Stimulated activated CD8-positive, alpha-beta memory T cell treated with anti-CD3 and anti-CD28 coated beads, Interleukin-15, amount 100 ng/mL, for 1 hour (primary cell): ENCODE results near the gene ZGLP1.
"Not testable (repeated sequence)": the region's sequence is repeated elsewhere in the genome, so short reads cannot be mapped to it uniquely, and the experiment has no call there.

ENCODE experiments used
- DNase-seq: peaks from one replicate; pipeline ENCODE4 v3.0.0-alpha.2; 2020; ENCODE audit warnings: low read depth

ZGLP1 gene

GRCh38 chr19:10293637-10294367, 15.8 kb downstream of the ZGLP1 start:
- DNase-seq, result no peak

DNA sequence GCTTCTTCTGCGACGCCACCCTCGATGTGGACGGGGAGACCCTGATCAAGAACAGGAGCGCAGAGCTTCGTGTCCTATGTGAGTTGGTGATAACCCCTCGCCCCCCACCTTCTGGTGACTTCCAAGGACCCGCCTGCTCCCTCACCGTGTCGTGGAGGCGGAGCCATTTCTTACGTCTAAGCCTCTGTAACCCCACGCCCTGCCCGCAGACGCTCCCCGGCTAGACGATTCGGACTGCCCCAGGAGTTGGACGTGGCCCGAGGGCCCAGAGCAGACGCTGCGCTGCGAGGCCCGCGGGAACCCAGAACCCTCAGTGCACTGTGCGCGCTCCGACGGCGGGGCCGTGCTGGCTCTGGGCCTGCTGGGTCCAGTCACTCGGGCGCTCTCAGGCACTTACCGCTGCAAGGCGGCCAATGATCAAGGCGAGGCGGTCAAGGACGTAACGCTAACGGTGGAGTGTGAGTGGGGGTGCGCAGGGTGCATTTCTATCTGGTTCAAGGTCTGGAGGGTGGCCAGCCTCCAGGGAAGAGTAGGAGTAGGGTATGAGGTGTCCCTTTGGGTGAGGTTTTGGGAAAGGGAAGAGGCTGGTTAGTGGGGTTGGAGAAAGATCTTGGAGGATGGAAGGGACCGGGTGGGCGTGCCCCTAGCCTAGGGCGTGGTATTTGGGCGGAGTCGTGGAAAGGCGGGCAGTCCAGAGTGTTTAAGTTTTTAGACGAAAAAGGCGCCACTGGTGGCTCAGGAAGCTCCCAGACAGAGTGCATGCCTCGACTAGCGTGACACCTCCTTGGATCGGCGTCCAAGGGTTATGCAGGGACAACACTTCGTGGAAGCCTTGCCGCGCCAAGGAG, 16.6 kb downstream of the ZGLP1 start:
- DNase-seq, result no peak

- peak; percentile 54 for DNase-seq
These were observed 17.3 kb downstream of the ZGLP1 start for GRCh38 chr19:10292206-10292788.

GRCh38 chr19:10291554-10292205, 17.9 kb downstream of the ZGLP1 start:
- no peak for DNase-seq

- DNase-seq, result no peak
These were observed 18.6 kb downstream of the ZGLP1 start for GRCh38 chr19:10290876-10291553.

DNA sequence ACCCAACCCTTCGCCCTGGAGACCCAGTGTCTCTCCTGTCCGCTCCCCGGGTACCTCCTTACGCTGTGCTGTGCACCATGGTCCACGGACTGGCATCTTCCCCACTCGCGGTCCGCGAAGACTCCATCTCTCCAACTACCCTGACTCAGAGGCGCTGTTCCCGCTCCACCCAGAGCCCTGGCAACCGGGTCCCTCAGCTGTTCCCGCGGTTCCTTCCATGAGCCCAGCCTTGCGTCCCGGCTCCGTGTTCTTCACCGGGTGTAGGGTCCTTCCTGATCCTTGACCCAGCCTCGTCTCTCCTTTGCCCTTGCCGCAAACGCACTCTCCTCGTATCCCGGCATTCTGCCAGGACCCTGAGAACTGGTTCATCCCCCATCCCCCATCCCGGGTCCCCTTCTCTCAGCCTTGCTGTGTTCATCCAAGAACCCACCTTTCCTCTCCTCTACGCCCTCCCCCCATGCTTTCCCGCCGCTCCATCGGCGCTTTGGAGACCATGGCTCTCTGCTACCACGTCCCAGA, 19.2 kb downstream of the ZGLP1 start:
- no peak for DNase-seq

- DNase-seq, result no peak
These were observed 19.7 kb downstream of the ZGLP1 start, which contains the start of gene ICAM5 for GRCh38 chr19:10289836-10290356. TSS of gene ICAM5 (plus strand) at chr19:10289952. CDS start at chr19:10290044, 92 bp downstream.

DNA sequence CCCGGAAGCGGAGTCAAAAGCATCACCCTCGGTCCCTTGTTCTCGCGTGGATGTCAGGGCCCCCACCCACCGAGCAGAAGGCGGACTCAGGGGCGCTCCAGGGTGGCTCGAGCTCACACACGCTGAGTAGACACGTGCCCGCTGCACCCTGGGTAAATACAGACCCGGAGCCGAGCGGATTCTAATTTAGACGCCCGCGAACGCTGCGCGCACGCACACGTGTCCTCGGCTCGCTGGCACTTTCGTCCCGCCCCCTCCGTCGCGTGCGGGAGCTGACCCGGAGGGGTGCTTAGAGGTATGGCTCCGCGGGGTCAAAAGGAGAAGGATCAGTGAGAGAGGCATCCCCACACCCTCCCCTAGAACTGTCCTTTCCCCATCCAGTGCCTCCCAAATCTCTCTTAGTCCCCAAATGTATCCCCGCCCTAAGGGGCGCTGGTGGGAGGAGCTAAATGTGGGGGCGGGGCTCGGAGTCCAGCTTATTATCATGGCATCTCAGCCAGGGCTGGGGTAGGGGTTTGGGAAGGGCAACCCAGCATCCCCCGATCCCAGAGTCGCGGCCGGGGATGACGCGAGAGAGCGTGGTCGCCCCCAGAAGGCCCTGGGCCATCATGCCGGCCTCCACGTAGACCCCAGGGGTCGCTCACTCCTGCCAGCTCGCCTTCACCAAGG, 20.3 kb downstream of the ZGLP1 start:
- DNase-seq, result no peak

- DNase-seq, result no peak
These were observed 20.9 kb downstream of the ZGLP1 start for GRCh38 chr19:10288662-10289166.

DNA sequence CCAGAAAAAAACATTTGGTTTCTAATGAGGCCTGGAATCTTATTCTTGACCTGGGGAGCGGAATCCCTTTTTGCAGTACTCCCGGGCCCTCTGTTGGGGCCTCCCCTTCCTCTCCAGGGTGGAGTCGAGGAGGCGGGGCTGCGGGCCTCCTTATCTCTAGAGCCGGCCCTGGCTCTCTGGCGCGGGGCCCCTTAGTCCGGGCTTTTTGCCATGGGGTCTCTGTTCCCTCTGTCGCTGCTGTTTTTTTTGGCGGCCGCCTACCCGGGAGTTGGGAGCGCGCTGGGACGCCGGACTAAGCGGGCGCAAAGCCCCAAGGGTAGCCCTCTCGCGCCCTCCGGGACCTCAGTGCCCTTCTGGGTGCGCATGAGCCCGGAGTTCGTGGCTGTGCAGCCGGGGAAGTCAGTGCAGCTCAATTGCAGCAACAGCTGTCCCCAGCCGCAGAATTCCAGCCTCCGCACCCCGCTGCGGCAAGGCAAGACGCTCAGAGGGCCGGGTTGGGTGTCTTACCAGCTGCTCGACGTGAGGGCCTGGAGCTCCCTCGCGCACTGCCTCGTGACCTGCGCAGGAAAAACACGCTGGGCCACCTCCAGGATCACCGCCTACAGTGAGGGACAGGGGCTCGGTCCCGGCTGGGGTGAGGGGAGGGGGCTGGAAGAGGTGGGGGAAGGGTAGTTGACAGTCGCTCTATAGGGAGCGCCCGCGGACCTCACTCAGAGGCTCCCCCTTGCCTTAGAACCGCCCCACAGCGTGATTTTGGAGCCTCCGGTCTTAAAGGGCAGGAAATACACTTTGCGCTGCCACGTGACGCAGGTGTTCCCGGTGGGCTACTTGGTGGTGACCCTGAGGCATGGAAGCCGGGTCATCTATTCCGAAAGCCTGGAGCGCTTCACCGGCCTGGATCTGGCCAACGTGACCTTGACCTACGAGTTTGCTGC, 22.5 kb downstream of the ZGLP1 start, which contains the start of gene ICAM4:
Gene ICAM4, plus strand, starts transcription at position 153 of the 935 bp plus-strand sequence. Its CDS starts 58 bp downstream, at position 211.
- DNase-seq, result no peak

DNA sequence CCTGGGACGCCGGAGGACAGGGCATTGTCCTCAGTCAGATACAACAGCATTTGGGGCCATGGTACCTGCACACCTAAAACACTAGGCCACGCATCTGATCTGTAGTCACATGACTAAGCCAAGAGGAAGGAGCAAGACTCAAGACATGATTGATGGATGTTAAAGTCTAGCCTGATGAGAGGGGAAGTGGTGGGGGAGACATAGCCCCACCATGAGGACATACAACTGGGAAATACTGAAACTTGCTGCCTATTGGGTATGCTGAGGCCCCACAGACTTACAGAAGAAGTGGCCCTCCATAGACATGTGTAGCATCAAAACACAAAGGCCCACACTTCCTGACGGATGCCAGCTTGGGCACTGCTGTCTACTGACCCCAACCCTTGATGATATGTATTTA, 24.2 kb downstream of the ZGLP1 start:
- no peak for DNase-seq

DNA sequence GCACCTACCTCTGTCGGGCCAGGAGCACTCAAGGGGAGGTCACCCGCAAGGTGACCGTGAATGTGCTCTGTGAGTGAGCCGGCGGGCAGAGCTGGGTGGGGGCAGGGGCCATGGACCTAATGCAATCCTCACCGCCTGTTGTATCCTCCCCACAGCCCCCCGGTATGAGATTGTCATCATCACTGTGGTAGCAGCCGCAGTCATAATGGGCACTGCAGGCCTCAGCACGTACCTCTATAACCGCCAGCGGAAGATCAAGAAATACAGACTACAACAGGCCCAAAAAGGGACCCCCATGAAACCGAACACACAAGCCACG, 24.7 kb downstream of the ZGLP1 start:
- no peak for DNase-seq

DNA sequence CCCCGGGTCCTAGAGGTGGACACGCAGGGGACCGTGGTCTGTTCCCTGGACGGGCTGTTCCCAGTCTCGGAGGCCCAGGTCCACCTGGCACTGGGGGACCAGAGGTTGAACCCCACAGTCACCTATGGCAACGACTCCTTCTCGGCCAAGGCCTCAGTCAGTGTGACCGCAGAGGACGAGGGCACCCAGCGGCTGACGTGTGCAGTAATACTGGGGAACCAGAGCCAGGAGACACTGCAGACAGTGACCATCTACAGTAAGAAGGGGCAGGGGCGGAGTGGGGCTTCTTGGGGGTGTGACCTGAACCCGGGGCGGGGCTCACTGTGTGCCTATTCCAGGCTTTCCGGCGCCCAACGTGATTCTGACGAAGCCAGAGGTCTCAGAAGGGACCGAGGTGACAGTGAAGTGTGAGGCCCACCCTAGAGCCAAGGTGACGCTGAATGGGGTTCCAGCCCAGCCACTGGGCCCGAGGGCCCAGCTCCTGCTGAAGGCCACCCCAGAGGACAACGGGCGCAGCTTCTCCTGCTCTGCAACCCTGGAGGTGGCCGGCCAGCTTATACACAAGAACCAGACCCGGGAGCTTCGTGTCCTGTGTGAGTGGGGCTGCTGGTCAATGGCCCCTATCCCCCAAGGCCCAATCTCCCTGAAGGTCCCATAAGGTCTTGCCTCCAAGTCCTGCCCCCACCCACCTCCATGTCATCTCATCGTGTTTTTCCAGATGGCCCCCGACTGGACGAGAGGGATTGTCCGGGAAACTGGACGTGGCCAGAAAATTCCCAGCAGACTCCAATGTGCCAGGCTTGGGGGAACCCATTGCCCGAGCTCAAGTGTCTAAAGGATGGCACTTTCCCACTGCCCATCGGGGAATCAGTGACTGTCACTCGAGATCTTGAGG, 25.3 kb downstream of the ZGLP1 start:
- DNase-seq, result no peak

GRCh38 chr19:10283301-10284064, 26.1 kb downstream of the ZGLP1 start:
- DNase-seq, result no peak

DNA sequence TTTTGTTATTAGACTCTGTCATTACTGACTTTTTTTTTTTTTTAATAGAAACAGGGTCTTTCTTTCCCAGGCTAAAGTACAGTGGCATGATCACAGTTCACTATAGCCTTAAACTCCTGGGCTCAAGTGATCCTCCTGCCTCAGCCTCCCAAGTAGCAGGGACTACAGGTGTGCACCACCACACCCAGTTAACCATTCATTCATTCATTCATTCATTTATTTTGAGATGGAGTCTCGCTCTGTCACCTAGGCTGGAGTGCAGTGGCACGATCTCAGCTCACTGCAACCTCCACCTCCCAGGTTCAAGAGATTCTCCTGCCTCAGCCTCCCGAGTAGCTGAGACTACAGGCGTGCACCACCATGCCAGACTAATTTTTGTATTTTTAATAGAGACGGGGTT, 27.6 kb downstream of the ZGLP1 start:
- DNase-seq, result not testable (repeated sequence)

DNA sequence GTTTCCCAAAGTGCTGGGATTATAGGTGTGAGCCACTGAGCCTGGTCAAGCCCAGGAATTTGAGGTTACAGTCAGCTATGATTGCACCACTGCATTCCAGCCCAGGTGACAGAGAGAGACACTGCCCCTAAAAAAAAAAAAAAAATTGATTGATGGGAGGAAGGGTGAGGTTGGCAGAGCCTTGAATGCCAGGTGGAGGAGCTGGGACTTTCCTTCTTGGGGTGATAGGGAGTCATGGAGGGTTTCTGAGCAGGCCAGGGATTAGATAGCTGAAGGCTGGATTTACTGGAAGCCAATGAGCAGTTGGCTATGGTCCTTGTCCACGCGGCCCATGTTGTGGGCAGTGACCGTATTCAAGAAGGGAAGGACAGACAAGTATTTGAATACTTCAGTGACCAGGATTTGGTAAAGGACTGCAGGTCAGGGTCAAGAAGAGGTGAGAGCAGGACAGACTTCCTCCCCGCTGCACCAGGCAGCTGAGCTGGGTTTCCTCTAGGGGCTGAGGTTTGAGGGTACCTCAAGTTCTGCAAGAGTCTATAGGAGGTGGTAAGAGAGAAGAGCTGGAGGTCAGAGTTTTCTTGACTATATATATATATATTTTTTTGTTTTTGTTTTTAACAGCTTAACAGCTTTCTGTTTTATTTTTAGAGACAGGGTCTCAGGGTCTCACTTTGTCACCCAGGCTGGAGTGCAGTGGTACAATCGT, 29.7 kb downstream of the ZGLP1 start:
- DNase-seq, result no peak

- no peak for DNase-seq
These were observed 30.7 kb downstream of the ZGLP1 start for GRCh38 chr19:10278935-10279334.
